GM18867 (cell line): ENCODE measurements around the gene TCF19.

Source experiments
- ATAC-seq: cut with Tn5 transposase; IDR thresholded peaks from one replicate; pipeline ENCODE4 v1.9.1; 2021; ENCODE audit warnings: mild to moderate bottlenecking, moderate library complexity; ENCODE audit not compliant: unreplicated experiment

TCF19 gene

GRCh38 chr6:31126396-31127175, 31.8 kb upstream of the TCF19 start:
- ATAC-seq: no peak

- ATAC-seq: no peak
These were observed 30.2 kb upstream of the TCF19 start for GRCh38 chr6:31128093-31128676.

DNA sequence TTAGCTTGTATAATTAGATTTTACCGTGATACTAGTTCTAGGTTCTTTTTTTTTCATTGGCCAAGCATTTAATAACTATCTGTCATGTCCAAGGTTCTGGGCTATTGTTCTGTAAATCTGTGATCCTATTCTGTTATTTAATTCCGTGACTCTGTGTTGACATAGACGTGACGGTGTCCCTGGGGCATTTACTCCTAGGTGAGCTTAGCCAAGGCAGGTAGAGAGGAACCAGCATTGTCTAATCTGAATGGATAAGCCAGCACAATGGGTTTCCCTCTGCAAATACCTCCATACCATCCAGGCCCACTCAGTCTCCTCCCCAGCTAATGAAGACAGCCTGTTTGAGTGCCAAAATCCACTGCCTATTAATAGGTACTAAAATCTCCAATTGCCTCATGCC, 29.3 kb upstream of the TCF19 start:
- no peak for ATAC-seq

DNA sequence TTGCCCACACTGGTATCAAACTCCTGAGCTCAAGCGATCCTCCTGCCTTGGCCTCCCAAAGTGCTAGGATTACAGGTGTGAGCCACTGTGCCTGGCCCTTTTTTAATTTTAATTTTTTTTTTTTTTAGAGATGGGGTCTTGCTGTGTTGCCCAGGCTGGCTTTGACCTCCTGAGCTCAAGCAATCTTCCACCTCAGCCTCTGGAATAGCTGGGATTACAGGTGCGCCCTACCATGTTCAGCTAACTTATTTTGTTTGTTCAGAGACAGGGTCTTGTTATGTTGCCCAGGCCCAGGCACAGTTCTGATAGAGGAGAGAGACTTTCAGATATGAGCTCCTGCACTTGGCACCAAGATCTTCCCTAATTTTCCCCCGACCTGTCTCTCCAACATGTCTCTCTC, 27.6 kb upstream of the TCF19 start:
- no peak for ATAC-seq

DNA sequence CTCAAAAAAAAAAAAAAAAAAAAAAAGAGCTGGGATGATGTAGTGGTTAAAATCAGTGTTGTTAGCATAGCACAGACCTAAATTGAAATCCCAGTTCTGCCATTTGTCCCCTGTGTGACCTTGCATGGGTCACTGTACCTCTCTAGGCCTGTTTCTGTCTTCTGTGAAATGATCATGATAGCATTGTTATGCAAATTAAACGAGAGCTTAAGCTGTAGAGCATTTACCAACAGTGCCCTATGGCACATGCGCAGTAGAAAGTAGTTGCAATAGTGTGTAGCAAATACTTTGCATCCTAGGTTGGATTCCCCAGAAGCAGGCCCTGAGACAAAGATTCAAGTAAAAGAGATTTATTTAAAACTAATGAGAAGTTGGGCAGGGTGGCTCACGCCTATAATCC, 26.8 kb upstream of the TCF19 start:
- ATAC-seq: no peak

DNA sequence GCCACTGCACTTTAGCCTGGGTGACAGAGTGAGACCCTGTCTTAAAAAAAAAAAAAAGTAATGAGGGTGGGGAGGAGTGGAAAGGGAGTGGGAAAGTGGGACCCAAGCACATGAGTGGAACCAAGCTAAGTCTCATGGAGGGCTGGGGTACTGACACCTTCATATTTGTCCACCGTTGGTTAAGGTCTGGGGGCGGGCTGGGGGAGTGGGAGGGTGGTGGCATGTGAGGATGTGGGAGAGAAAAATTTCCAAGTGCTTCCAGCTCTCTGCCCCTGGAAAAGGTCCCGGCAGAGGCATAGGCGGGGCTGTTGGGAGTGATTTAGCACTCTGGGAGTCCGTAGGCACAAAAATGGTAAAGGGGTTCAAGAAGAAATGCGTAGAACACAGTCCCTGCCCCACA, 25.6 kb upstream of the TCF19 start:
- no peak for ATAC-seq

DNA sequence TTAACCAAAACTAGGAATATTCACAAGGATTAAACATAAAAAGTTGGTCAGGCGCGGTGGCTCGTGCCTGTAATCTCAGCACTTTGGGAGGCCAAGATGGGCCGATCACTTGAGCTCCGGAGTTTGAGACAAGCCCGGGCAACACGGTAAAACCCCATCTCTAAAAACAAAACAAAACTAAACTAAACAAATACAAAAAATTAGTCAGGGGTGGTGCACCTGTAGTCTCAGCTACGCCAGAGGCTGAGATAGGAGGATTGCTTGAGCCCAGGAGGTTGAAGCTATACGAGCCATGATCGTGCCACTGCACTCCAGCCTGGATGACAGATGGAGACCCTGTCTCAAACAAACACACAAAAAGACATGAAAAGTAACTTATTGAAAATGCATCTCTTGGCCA, 22.7 kb upstream of the TCF19 start:
- no peak for ATAC-seq

GRCh38 chr6:31138982-31139381, 19.4 kb upstream of the TCF19 start, which contains the start of gene PSORS1C2:
PSORS1C2 (minus strand) TSS chr6:31139066; CDS start chr6:31139026, 40 bp downstream.
- ATAC-seq: no peak

- ATAC-seq: no peak
These were observed 18.8 kb upstream of the TCF19 start for GRCh38 chr6:31139599-31139998.

- ATAC-seq: no peak
These were observed 17.7 kb upstream of the TCF19 start for GRCh38 chr6:31140643-31141042.

- no peak for ATAC-seq
These were observed 16.0 kb upstream of the TCF19 start for GRCh38 chr6:31142361-31142761.

DNA sequence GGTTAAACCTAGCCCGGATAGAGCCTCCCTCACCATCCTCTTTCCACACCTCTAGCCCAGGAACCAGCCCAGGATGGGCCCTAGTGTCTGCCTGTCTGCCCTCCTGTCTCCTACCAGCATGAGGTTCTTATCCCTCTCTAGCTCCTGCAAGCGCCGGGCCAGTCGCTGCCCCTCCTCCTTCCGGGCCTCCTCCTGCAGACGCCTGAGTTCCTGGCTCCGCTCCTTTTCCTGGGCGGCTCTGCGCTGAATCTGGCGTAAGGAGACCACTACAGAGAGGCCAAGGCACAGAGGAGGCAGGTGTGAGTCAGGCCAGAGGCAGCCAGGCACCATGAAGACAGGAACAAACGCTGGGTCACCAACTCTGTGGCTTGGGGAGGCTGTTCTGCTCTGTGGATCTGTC, 15.2 kb upstream of the TCF19 start:
- ATAC-seq: no peak

GRCh38 chr6:31144296-31144969, 14.0 kb upstream of the TCF19 start:
- ATAC-seq: no peak

GRCh38 chr6:31144970-31145340, 13.4 kb upstream of the TCF19 start:
- ATAC-seq: no peak

DNA sequence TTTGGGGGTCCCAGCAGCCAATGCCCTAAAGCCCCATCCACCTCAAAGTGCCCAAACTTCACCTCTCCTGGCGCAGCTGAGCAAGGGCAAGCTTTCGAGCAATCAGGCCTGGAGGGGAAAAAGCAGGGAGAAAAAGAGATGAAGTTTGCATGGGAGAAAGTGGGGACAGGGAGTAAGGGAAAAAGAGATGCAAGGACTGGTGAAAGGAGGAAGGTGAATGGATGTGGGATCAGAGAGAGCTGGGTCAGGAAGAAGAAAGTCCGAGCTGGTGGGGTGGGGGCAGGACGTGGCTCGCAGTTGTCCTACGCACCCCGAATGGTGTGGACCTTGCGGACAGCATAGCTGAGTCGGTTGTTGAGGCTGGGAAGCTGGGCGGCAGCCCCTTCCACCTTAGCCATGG, 13.0 kb upstream of the TCF19 start:
- no peak for ATAC-seq

GRCh38 chr6:31149827-31150447, 8.5 kb upstream of the TCF19 start:
- no peak for ATAC-seq

DNA sequence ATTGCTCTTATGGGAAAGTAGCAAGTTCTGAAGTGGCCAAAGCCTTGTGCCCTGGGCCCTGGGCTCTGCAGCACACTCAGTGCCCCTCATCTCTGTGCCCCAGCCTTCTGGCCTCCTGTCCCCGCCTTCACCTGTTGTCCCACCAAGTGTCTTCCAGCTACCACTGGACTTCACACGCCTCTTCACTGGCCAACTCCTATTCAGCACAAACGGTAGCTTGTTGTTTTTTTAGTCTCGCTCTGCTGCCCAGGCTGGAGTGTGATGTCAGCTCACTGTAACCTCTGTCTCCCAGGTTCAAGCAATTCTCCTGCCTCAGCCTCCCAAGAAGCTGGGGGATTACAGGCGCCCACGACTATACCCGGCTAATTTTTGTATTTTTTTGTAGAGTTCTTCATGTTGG, 5.6 kb upstream of the TCF19 start:
- no peak for ATAC-seq

- ATAC-seq: no peak
These were observed 4.0 kb upstream of the TCF19 start for GRCh38 chr6:31154436-31154835.

DNA sequence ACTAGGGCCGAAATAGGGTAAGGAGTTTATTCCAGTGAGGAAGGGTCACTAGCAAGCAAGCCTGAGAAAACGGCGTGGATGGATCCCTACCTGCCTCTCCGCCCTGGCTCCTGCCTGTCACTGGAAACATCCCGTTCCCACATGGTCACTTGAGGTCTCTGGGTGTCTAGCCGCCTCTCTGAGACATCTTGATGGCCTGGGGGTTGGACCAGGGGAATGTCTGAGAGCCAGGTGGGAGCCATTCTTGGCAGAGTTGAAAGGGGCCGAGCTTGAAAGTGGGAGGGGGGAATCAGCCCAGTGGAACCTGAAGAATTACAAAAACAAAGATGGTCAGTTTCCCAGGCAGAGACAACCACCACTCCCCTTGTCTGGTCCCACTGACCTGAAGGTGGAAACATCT, 1.7 kb upstream of the TCF19 start:
- no peak for ATAC-seq

DNA sequence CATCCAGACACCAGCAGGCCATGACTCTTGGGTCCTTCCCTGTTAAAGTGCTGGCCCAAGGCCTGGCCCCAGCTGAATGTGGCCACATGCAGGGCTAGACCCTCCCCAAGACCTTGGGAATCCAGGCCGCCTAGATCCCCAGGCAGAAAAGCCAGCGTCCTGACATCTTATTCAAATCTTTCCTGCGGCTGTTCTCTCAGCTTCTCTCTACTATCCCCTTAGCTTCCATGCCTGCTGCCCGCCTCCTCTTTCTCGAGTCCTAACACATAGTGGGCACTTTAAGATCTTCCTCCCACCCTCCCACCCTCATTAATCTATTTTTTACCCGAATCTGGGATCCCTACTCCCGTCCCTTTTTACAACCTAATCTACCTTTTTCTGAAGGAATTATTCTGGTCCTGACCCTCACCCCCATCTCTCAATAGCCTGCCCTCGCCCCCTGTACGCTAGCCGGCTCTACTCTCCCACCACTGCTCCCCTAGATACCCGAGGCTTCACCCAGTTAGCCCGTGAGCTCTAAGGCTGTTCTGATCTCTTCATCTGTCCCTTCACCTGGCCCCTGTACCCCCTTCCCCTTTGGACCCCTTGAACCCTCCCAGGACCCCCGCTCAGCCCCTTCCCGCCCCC, 763 bp upstream of the TCF19 start, which contains the start of gene CCHCR1:
Gene CCHCR1 (minus strand): TSS at position 290 of the 627 bp plus-strand sequence. CDS start 202 bp downstream, at position 88.
- ATAC-seq: no peak
